HTERT RPE-1 (cell line): ENCODE measurements around the gene CAPRIN1.

Experiments
- in situ Hi-C: fragments of 300-500 bp; cut with MboI; formaldehyde crosslinking; loops from 4 replicates; pipeline ENCODE4 v1.14.3; 2020; ENCODE audit warnings: low sequenced_read_pairs

Gene CAPRIN1

GRCh38 chr11:34051349-34052035 lies at the start of gene CAPRIN1:
TSS of gene CAPRIN1 (plus strand) at chr11:34051731. CDS start at chr11:34052421, 690 bp downstream.
- in situ Hi-C loops = no loop called here

GRCh38 chr11:34002420-34002819 lies 49.1 kb upstream of the CAPRIN1 start:
- in situ Hi-C loops = no loop called here

GRCh38 chr11:34004236-34004635 lies 47.3 kb upstream of the CAPRIN1 start:
- in situ Hi-C loops = no loop called here

- in situ Hi-C loops = no loop called here
Measured at GRCh38 chr11:34006876-34007275, 44.7 kb upstream of the CAPRIN1 start.

- in situ Hi-C loops = no loop called here
Measured at GRCh38 chr11:34012734-34013133, 38.8 kb upstream of the CAPRIN1 start.

GRCh38 chr11:34013898-34014571 lies 37.5 kb upstream of the CAPRIN1 start:
- in situ Hi-C loops = no loop called here

- in situ Hi-C loops = no loop called here
Measured at GRCh38 chr11:34021977-34022735, 29.4 kb upstream of the CAPRIN1 start.

- in situ Hi-C loops = no loop called here
Measured at GRCh38 chr11:34026432-34026831, 25.1 kb upstream of the CAPRIN1 start.

- in situ Hi-C loops = no loop called here
Measured at GRCh38 chr11:34027516-34028408, 23.8 kb upstream of the CAPRIN1 start.

GRCh38 chr11:34028425-34028824 lies 23.1 kb upstream of the CAPRIN1 start:
- in situ Hi-C loops = no loop called here

- in situ Hi-C loops = no loop called here
Measured at GRCh38 chr11:34029176-34029575, 22.4 kb upstream of the CAPRIN1 start.

GRCh38 chr11:34030382-34030781 lies 21.1 kb upstream of the CAPRIN1 start:
- in situ Hi-C loops = no loop called here

GRCh38 chr11:34033399-34033798 lies 18.1 kb upstream of the CAPRIN1 start:
- in situ Hi-C loops = no loop called here

- in situ Hi-C loops = no loop called here
Measured at GRCh38 chr11:34034053-34034452, 17.5 kb upstream of the CAPRIN1 start.

- in situ Hi-C loops = no loop called here
Measured at GRCh38 chr11:34036456-34036855, 15.1 kb upstream of the CAPRIN1 start.

GRCh38 chr11:34037016-34037415 lies 14.5 kb upstream of the CAPRIN1 start:
- in situ Hi-C loops = no loop called here

GRCh38 chr11:34040571-34040970 lies 11.0 kb upstream of the CAPRIN1 start:
- in situ Hi-C loops = no loop called here

GRCh38 chr11:34044664-34045485 lies 6.7 kb upstream of the CAPRIN1 start:
- in situ Hi-C loops = no loop called here

GRCh38 chr11:34049028-34049427 lies 2.5 kb upstream of the CAPRIN1 start:
- in situ Hi-C loops = no loop called here
